Panc1 (cell line): ENCODE results near the gene CDK17. TPM values are rescaled to one million over a fixed set of nuclear protein-coding genes. Genes with fewer than 3 reads are reported as not detected.
A peak's percentile ranks its signal among the peaks of the same experiment; 100 is the strongest.
"Not testable (repeated sequence)": the region's sequence is repeated elsewhere in the genome, so short reads cannot be mapped to it uniquely, and the experiment has no call there.

Experiments
- ATAC-seq: fragments of 200-7000 bp; cut with Tn5 transposase; 2 replicates; pipeline ENCODE4 v1.9.1; 2020; ENCODE audit warnings: mild to moderate bottlenecking, moderate library complexity
- BruUV-seq: library from RNA; stranded (reverse); fragments of 400-500 nt; replicated peaks from 2 replicates; lab custom pipeline; 2021; lab: Mats Ljungman, UMichigan
- CTCF ChIA-PET: fragments of 300-600 bp; sonication (Branson Sonifier 250); formaldehyde crosslinking; loops from one replicate; lab custom pipeline; 2022; ENCODE audit warnings: antibody characterized with exemption; lab: Charles Lee
- POLR2A ChIA-PET: fragments of 300-600 bp; sonication (Branson Sonifier 250); formaldehyde crosslinking; loops from one replicate; lab custom pipeline; 2022; ENCODE audit warnings: antibody characterized with exemption; lab: Charles Lee
- DNase-seq: peaks from one replicate; pipeline ENCODE4 v3.0.0-alpha.2; 2010; ENCODE audit warnings: low read depth, low spot score
- H3K27ac ChIP-seq: 2 replicates; pipeline ENCODE4 v1.5.1; 2011; ENCODE audit warnings: mild to moderate bottlenecking, low read length, inconsistent platforms
- H3K27me3 ChIP-seq: fragments of 200-500 bp; sonication (Bioruptor generic); 2 replicates; pipeline ENCODE4 v1.6.0; 2014; ENCODE audit warnings: low read length, inconsistent platforms; ENCODE audit not compliant: control insufficient read depth, insufficient read depth
- H3K36me3 ChIP-seq: fragments of 200-500 bp; sonication (Bioruptor generic); 2 replicates; pipeline ENCODE4 v1.5.1; 2014; ENCODE audit warnings: inconsistent platforms, mild to moderate bottlenecking, low read length, moderate library complexity; ENCODE audit not compliant: control insufficient read depth, insufficient read depth
- H3K4me1 ChIP-seq: 2 replicates; pipeline ENCODE4 v1.5.1; 2011; ENCODE audit warnings: inconsistent platforms, mild to moderate bottlenecking, low read length, moderate library complexity; ENCODE audit not compliant: control insufficient read depth, insufficient read depth
- H3K4me3 ChIP-seq, 2 experiments: 2 replicates each; pipeline ENCODE4 v1.5.1; 2011 to 2012; ENCODE audit warnings: low read depth in 2 of 2, low read length in 2 of 2, mild to moderate bottlenecking in 2 of 2, inconsistent platforms in 1 of 2, moderate library complexity in 1 of 2
- H3K9me3 ChIP-seq: fragments of 200-500 bp; sonication (Bioruptor generic); 2 replicates; pipeline ENCODE4 v1.5.1; 2014; ENCODE audit warnings: low read depth, mild to moderate bottlenecking, inconsistent platforms, low read length, moderate library complexity; ENCODE audit not compliant: control insufficient read depth, insufficient read depth
- POLR2AphosphoS5 ChIP-seq: IDR thresholded peaks from 2 replicates; pipeline ENCODE4 v1.6.1; 2012; ENCODE audit warnings: mild to moderate bottlenecking, low read depth, low read length, moderate library complexity
- SIN3A ChIP-seq: IDR thresholded peaks from 2 replicates; pipeline ENCODE4 v1.6.1; 2012; ENCODE audit warnings: low read depth, mild to moderate bottlenecking, low read length, moderate library complexity, borderline replicate concordance; ENCODE audit not compliant: insufficient read depth
- TCF7L2 ChIP-seq: IDR thresholded peaks from 2 replicates; pipeline ENCODE4 v1.6.1; 2011; ENCODE audit warnings: mild to moderate bottlenecking, low read depth, low read length, inconsistent platforms
- in situ Hi-C: cut with HindIII; loops from 2 replicates; pipeline ENCODE4 v1.10.0; 2016; ENCODE audit warnings: low sequenced_read_pairs, low pct_unique_long_range_greater_than_20kb
- intact Hi-C: fragments of 100-400 bp; cut with micrococcal nuclease; formaldehyde crosslinking; loops from one replicate; pipeline ENCODE4 v1.10.0; 2022; ENCODE audit not compliant: unreplicated experiment
- total RNA-seq: library from RNA; stranded (reverse); gene quantifications from one replicate; pipeline ENCODE4 v1.2.1, GENCODE V29; 2021; ENCODE audit not compliant: unreplicated experiment
- TF ChIP-seq, protein P1 (sequence below), 2 experiments: IDR thresholded peaks; 2 replicates each; pipeline ENCODE4 v1.6.1; 2011 to 2012; ENCODE audit warnings: low read depth in 2 of 2, control low read depth in 1 of 2, low read length in 1 of 2, mild to moderate bottlenecking in 1 of 2, moderate library complexity in 1 of 2; ENCODE audit not compliant: insufficient read depth in 1 of 2
- TF ChIP-seq, protein P2 (sequence below): fragments of 450-650 bp; IDR thresholded peaks from 2 replicates; pipeline ENCODE4 v1.5.1; 2017; ENCODE audit warnings: mild to moderate bottlenecking

The CDK17 gene
- total RNA-seq, 1 experiment from 2014 or later: 23.2 TPM

DNA sequence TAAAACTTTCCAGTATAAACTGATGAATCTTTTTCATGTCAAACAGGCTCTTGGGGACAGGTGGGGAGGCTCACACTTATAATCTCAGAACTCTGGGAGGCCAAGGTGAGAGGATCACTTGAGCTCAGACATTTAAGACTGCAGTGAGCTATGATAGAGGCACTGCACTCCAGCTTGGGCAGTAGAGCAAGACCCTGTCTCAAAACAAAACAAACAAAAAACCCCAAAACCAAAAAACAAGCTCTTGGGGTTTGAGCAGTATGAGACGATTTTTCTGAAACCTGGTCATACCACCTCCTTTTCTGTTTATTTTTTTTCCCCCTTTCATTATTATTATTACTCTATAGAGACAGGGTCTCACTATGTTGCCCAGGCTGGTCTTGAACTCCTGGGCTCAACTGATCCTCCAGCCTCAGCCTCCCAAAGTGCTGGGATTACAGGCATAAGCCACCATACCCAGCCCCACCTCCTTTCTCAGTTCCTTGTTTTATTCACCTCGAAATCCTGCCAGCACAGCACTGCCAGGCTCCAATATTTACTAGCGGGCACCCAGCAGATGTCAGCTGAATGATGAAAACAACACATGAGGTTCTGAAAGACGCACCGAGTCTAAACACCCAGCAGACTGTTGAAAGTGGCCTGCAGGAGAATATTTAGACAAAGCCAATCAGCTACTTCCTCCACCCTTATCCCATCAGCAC lies 19.5 kb upstream of the CDK17 start:
- no peaks in the 10 kb centered on the region for H3K27me3 ChIP-seq
- DNase-seq (no peak), ATAC-seq (no peak)
- H3K4me3 ChIP-seq: no peak overlapping the region
- H3K9me3 ChIP-seq: no peaks in the 10 kb centered on the region
- no peak overlapping the region for H3K27ac ChIP-seq
- H3K36me3 ChIP-seq: no peaks in the 10 kb centered on the region
- BruUV-seq: no TSS peak
- no peaks in the 10 kb centered on the region for H3K4me1 ChIP-seq
- TF ChIP-seq, protein P1, sequence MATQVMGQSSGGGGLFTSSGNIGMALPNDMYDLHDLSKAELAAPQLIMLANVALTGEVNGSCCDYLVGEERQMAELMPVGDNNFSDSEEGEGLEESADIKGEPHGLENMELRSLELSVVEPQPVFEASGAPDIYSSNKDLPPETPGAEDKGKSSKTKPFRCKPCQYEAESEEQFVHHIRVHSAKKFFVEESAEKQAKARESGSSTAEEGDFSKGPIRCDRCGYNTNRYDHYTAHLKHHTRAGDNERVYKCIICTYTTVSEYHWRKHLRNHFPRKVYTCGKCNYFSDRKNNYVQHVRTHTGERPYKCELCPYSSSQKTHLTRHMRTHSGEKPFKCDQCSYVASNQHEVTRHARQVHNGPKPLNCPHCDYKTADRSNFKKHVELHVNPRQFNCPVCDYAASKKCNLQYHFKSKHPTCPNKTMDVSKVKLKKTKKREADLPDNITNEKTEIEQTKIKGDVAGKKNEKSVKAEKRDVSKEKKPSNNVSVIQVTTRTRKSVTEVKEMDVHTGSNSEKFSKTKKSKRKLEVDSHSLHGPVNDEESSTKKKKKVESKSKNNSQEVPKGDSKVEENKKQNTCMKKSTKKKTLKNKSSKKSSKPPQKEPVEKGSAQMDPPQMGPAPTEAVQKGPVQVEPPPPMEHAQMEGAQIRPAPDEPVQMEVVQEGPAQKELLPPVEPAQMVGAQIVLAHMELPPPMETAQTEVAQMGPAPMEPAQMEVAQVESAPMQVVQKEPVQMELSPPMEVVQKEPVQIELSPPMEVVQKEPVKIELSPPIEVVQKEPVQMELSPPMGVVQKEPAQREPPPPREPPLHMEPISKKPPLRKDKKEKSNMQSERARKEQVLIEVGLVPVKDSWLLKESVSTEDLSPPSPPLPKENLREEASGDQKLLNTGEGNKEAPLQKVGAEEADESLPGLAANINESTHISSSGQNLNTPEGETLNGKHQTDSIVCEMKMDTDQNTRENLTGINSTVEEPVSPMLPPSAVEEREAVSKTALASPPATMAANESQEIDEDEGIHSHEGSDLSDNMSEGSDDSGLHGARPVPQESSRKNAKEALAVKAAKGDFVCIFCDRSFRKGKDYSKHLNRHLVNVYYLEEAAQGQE (IDR thresholded peaks at IDR 0.05; ENCODE audit: insufficient read depth in 1 of 2, low read depth in 2 of 2, low read length in 1 of 2): no peak
- no peak for TF ChIP-seq POLR2AphosphoS5
- TF ChIP-seq, protein P2, sequence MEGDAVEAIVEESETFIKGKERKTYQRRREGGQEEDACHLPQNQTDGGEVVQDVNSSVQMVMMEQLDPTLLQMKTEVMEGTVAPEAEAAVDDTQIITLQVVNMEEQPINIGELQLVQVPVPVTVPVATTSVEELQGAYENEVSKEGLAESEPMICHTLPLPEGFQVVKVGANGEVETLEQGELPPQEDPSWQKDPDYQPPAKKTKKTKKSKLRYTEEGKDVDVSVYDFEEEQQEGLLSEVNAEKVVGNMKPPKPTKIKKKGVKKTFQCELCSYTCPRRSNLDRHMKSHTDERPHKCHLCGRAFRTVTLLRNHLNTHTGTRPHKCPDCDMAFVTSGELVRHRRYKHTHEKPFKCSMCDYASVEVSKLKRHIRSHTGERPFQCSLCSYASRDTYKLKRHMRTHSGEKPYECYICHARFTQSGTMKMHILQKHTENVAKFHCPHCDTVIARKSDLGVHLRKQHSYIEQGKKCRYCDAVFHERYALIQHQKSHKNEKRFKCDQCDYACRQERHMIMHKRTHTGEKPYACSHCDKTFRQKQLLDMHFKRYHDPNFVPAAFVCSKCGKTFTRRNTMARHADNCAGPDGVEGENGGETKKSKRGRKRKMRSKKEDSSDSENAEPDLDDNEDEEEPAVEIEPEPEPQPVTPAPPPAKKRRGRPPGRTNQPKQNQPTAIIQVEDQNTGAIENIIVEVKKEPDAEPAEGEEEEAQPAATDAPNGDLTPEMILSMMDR: no peak
- TF ChIP-seq TCF7L2: no peak
- TF ChIP-seq SIN3A: no peak
- in situ Hi-C loops (no loop called here), intact Hi-C loops (no loop called here)
- POLR2A ChIA-PET: no interaction called here
- CTCF ChIA-PET: no interaction called here

GRCh38 chr12:96417688-96418087 lies 17.4 kb upstream of the CDK17 start:
- CTCF ChIA-PET, H3K9me3 ChIP-seq, POLR2A ChIA-PET, DNase-seq, H3K27me3 ChIP-seq, ATAC-seq, intact Hi-C loops, H3K36me3 ChIP-seq, H3K4me1 ChIP-seq, H3K27ac ChIP-seq, in situ Hi-C loops, BruUV-seq, H3K4me3 ChIP-seq: not testable (repeated sequence)

DNA sequence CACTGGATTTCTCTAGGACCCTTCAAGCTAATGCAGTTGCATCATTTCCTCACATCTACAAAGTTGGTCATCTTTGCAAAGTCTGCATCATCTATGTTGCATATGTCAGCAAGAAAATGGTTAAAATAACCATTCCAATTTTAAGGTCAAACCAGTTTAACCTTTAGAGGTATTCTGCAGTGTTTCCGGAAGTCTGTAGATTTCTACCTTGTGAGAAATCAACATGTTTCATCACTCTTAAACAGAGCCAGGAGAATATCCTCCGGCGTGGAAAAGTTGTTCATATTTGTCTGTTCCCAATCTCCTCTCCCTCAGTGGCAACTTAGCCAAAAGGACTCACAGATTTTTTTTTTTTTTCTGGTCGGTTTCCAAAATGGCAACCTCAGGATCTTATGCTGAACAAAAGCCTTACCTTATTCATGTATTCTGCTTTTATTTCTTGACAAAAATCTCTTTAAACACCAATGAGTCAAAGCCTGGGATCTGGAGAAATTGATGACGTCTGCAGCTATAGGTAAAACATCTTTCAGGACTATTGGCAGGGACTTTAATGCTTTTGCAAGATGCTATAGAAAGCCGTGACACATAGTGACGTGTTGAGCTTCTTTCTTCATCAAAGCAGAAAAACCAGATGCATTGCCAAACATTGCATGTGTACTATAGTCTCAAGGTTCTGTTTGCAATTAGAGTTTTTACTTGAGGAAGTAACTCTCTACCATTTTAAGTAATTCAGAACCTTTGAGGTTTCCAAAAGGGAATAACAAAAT lies 16.0 kb upstream of the CDK17 start:
- CTCF ChIA-PET: no interaction called here
- no TSS peak for BruUV-seq
- ATAC-seq (no peak), DNase-seq (no peak)
- H3K4me3 ChIP-seq: peak overlapping the region in 1 of 2 experiments; percentile 5; a peak in 1 of 4 replicates
- no peaks in the 10 kb centered on the region for H3K27me3 ChIP-seq
- H3K9me3 ChIP-seq: no peaks in the 10 kb centered on the region
- H3K27ac ChIP-seq: no peak overlapping the region
- in situ Hi-C loops: no loop called here
- TF ChIP-seq TCF7L2 (no peak), SIN3A (no peak), POLR2AphosphoS5 (no peak)
- TF ChIP-seq, protein P1 (IDR thresholded peaks at IDR 0.05; ENCODE audit: insufficient read depth in 1 of 2, low read depth in 2 of 2, low read length in 1 of 2): no peak
- TF ChIP-seq, protein P2: no peak
- intact Hi-C loops: no loop called here
- H3K36me3 ChIP-seq: no peaks in the 10 kb centered on the region
- POLR2A ChIA-PET: interaction anchor here (0.9 kb wide), 1 partner anchor 16 kb away, joined by 3 read pairs; the partner anchor contains the start of gene CDK17
- H3K4me1 ChIP-seq: no peaks in the 10 kb centered on the region
